Activated T-helper 1 cell treated with anti-CD3 and anti-CD28 coated beads, Interleukin-12 subunit alpha, Interleukin-12 subunit beta, Interleukin-2, Interleukin-4 antibody, amounts not matched to agents 30 ng/mL and 10 ng/mL and 1 ng/mL, durations not matched to agents 14 hours and 24 hours and 36 hours (primary cell): ENCODE results near the gene GOLGA8F. TPM values are rescaled to one million over a fixed set of nuclear protein-coding genes. Genes with fewer than 3 reads are reported as not detected.
"Not testable (repeated sequence)": the region's sequence is repeated elsewhere in the genome, so short reads cannot be mapped to it uniquely, and the experiment has no call there.

Source experiments
- DNase-seq: peaks from one replicate; pipeline ENCODE4 v3.0.0; 2021; ENCODE audit warnings: low spot score
- H3K27ac Mint-ChIP-seq: one replicate; pipeline ENCODE4 v1.8.0; 2021; ENCODE audit warnings: mild to moderate bottlenecking, mixed read lengths
- H3K27me3 Mint-ChIP-seq: one replicate; pipeline ENCODE4 v1.8.0; 2022; ENCODE audit warnings: mild to moderate bottlenecking, moderate library complexity, mixed read lengths; ENCODE audit not compliant: insufficient read depth
- H3K36me3 Mint-ChIP-seq: one replicate; pipeline ENCODE4 v1.8.0; 2021; ENCODE audit warnings: low read depth, mixed read lengths
- H3K4me1 Mint-ChIP-seq: one replicate; pipeline ENCODE4 v1.8.0; 2021; ENCODE audit warnings: low read depth, mixed read lengths
- H3K4me3 Mint-ChIP-seq: one replicate; pipeline ENCODE4 v1.8.0; 2021; ENCODE audit warnings: mild to moderate bottlenecking, moderate library complexity, mixed read lengths
- H3K9me3 Mint-ChIP-seq: one replicate; pipeline ENCODE4 v1.8.0; 2021; ENCODE audit warnings: mixed read lengths
- intact Hi-C: fragments of 100-400 bp; cut with micrococcal nuclease; formaldehyde crosslinking; loops from one replicate; pipeline ENCODE4 v1.15.1; 2024
- total RNA-seq: library from RNA; stranded (reverse); gene quantifications from 2 replicates; pipeline ENCODE4 v1.2.3, GENCODE V29; 2022

GOLGA8F gene
- not detected in 2 replicates for total RNA-seq

- DNase-seq, H3K36me3 Mint-ChIP-seq, H3K27me3 Mint-ChIP-seq, H3K4me3 Mint-ChIP-seq, H3K9me3 Mint-ChIP-seq, H3K4me1 Mint-ChIP-seq, H3K27ac Mint-ChIP-seq, intact Hi-C loops: not testable (repeated sequence)
These were observed at the start of gene GOLGA8F for GRCh38 chr15:28378364-28378763. GOLGA8F (plus strand) TSS chr15:28378664; CDS start chr15:28378762, 98 bp downstream.

- H3K36me3 Mint-ChIP-seq, H3K27me3 Mint-ChIP-seq, H3K4me3 Mint-ChIP-seq, H3K9me3 Mint-ChIP-seq, H3K27ac Mint-ChIP-seq, DNase-seq, intact Hi-C loops, H3K4me1 Mint-ChIP-seq: not testable (repeated sequence)
These were observed 20.5 kb upstream of the GOLGA8F start, which contains the start of gene GOLGA6L24 for GRCh38 chr15:28357984-28358383. GOLGA6L24 (minus strand) TSS chr15:28358084; CDS start chr15:28358023, 61 bp downstream.

GRCh38 chr15:28365502-28365901 is 13.0 kb upstream of the GOLGA8F start:
- H3K36me3 Mint-ChIP-seq, DNase-seq, H3K27me3 Mint-ChIP-seq, H3K27ac Mint-ChIP-seq, H3K4me1 Mint-ChIP-seq, H3K9me3 Mint-ChIP-seq, intact Hi-C loops, H3K4me3 Mint-ChIP-seq: not testable (repeated sequence)

- DNase-seq, H3K4me3 Mint-ChIP-seq, H3K27ac Mint-ChIP-seq, H3K9me3 Mint-ChIP-seq, H3K36me3 Mint-ChIP-seq, H3K27me3 Mint-ChIP-seq, intact Hi-C loops, H3K4me1 Mint-ChIP-seq: not testable (repeated sequence)
These were observed 1.6 kb downstream of the GOLGA8F start for GRCh38 chr15:28380053-28380452.

- H3K36me3 Mint-ChIP-seq, H3K9me3 Mint-ChIP-seq, DNase-seq, H3K4me1 Mint-ChIP-seq, H3K4me3 Mint-ChIP-seq, intact Hi-C loops, H3K27ac Mint-ChIP-seq, H3K27me3 Mint-ChIP-seq: not testable (repeated sequence)
These were observed 17.6 kb downstream of the GOLGA8F start for GRCh38 chr15:28396022-28396421.

- H3K36me3 Mint-ChIP-seq, H3K27ac Mint-ChIP-seq, H3K4me3 Mint-ChIP-seq, intact Hi-C loops, H3K4me1 Mint-ChIP-seq, H3K27me3 Mint-ChIP-seq, H3K9me3 Mint-ChIP-seq, DNase-seq: not testable (repeated sequence)
These were observed 24.4 kb downstream of the GOLGA8F start for GRCh38 chr15:28402774-28403435.

GRCh38 chr15:28420470-28420869 is 42.0 kb downstream of the GOLGA8F start:
- H3K36me3 Mint-ChIP-seq, H3K27ac Mint-ChIP-seq, DNase-seq: not testable (repeated sequence)

GRCh38 chr15:28435594-28435993 is 57.1 kb downstream of the GOLGA8F start:
- H3K36me3 Mint-ChIP-seq, H3K4me1 Mint-ChIP-seq, H3K4me3 Mint-ChIP-seq, DNase-seq, H3K27me3 Mint-ChIP-seq, H3K27ac Mint-ChIP-seq, H3K9me3 Mint-ChIP-seq, intact Hi-C loops: not testable (repeated sequence)

More at GRCh38 chr15:28420470-28420869, 42.0 kb downstream of the GOLGA8F start:
- intact Hi-C loops, H3K4me1 Mint-ChIP-seq, H3K27me3 Mint-ChIP-seq, H3K4me3 Mint-ChIP-seq, H3K9me3 Mint-ChIP-seq: not testable (repeated sequence)

Other genes starting within 250 kb of the GOLGA8F start
- 41.3 and 47.7 TPM in 2 replicates for gene HERC2, start 56.5 kb upstream of the GOLGA8F start, total RNA-seq
- not detected in 2 replicates for gene GOLGA6L24, start 20.6 kb upstream of the GOLGA8F start, total RNA-seq
- not detected in 2 replicates for gene GOLGA8G, start 154.3 kb downstream of the GOLGA8F start, total RNA-seq
- gene GOLGA6L25, start 174.9 kb downstream of the GOLGA8F start, total RNA-seq: not detected in 2 replicates